H1 (cell line): ENCODE data around the gene HLA-E. TPM values are rescaled to one million over a fixed set of nuclear protein-coding genes. Genes with fewer than 3 reads are reported as not detected.

Experiments
- ATF3 ChIP-seq: IDR thresholded peaks from 2 replicates; pipeline ENCODE4 v1.6.1; 2011; ENCODE audit warnings: low read depth, mild to moderate bottlenecking, low read length; ENCODE audit not compliant: insufficient read depth
- BCL11A ChIP-seq, 2 experiments: IDR thresholded peaks; one replicate each; pipeline ENCODE4 v1.6.1; 2011; ENCODE audit warnings: low read depth in 2 of 2, low read length in 2 of 2, mild to moderate bottlenecking in 2 of 2
- CHD2 ChIP-seq: IDR thresholded peaks from 2 replicates; pipeline ENCODE4 v1.6.1; 2012; ENCODE audit warnings: low read length, improper control_type of control experiment
- TBP ChIP-seq: IDR thresholded peaks from 2 replicates; pipeline ENCODE4 v1.6.1; 2011; ENCODE audit warnings: low read depth, low read length, improper control_type of control experiment
- TEAD4 ChIP-seq: IDR thresholded peaks from 2 replicates; pipeline ENCODE4 v1.6.1; 2012; ENCODE audit warnings: low read depth, low read length, inconsistent platforms, mixed read lengths
- polyA plus RNA-seq, 7 experiments: library from polyadenylated mRNA; depleted of rRNA in 3 of 7; stranded (reverse) in 5 of 7; unstranded in 2 of 7; fragments of >200 nt in 5 of 7; fragments of 200-250 nt in 2 of 7; gene quantifications; 1 replicate in 5 of 7; 2 replicates in 1 of 7; 4 replicates in 1 of 7; pipeline versions ENCODE4 v1.2.1 to v1.2.3, GENCODE V29; 2011 to 2013; ENCODE audit warnings: missing spikeins in 2 of 7, mixed read lengths in 2 of 7
- total RNA-seq: library from RNA; stranded (reverse); fragmentation: NEBNext Ultra II Directional; extraction: Animal tissue kit (Norgen Biotek cat#: 25700); gene quantifications from 2 replicates; pipeline ENCODE4 v1.2.1, GENCODE V29; 2021

Gene HLA-E
- total and polyA plus RNA-seq, 2 of the 8 experiments (the other 6 are each of a cell fraction or from before 2014, with no cell fraction given), result 20.2 to 28.0 TPM

- TF ChIP-seq BCL11A (IDR thresholded peaks at IDR 0.05; ENCODE audit: low read depth in 2 of 2, low read length in 2 of 2), result no peak
- TF ChIP-seq CHD2, result no peak
- TF ChIP-seq TEAD4, result no peak
- TF ChIP-seq TBP, result no peak
- no peak for TF ChIP-seq ATF3
These were observed 36.4 kb upstream of the HLA-E start (continued) for GRCh38 chr6:30452736-30453507.
